T-cell (primary cell): ENCODE data around the gene APOA4. TPM values are rescaled to one million over a fixed set of nuclear protein-coding genes. Genes with fewer than 3 reads are reported as not detected.

Experiments
- ATAC-seq, 4 experiments: fragments of 200-7000 bp in 3 of 4; fragments of 150-1000 bp in 1 of 4; cut with Tn5 transposase; replicated peaks in 1 of 4; 1 replicate in 3 of 4; 2 replicates in 1 of 4; pipeline ENCODE4 v1.10.0; 2021; ENCODE audit warnings: moderate library complexity in 3 of 4, mild to moderate bottlenecking in 2 of 4, moderate number of reproducible peaks in 1 of 4
- CTCF ChIA-PET, 2 donors: fragments of 300-600 bp; sonication (Branson Sonifier 250); formaldehyde crosslinking; loops; one replicate each; lab custom pipeline; 2022; ENCODE audit warnings: antibody characterized with exemption in 2 of 2; lab: Charles Lee
- POLR2A ChIA-PET, 2 donors: fragments of 300-600 bp; sonication (Branson Sonifier 250); formaldehyde crosslinking; loops; one replicate each; lab custom pipeline; 2022; ENCODE audit warnings: antibody characterized with exemption in 2 of 2; lab: Charles Lee
- DNase-seq, 35 experiments: peaks; one replicate each; pipeline versions ENCODE4 v3.0.0 to v3.0.0-alpha.2; 2013 to 2023
- H3K27ac ChIP-seq: one replicate; pipeline ENCODE4 v1.5.1; 2013; ENCODE audit warnings: low read length
- H3K27me3 ChIP-seq, 2 experiments: replicated peaks in 1 of 2; 1 replicate in 1 of 2; 2 replicates in 1 of 2; pipeline versions ENCODE4 v1.6.1 to v1.7.0; 2013; ENCODE audit warnings: low read length in 1 of 2, mixed read lengths in 1 of 2; ENCODE audit not compliant: control insufficient read depth in 2 of 2, insufficient read depth in 2 of 2; ENCODE audit errors: extremely low read depth in 1 of 2
- H3K36me3 ChIP-seq, 2 donors: 1 replicate in 1 of 2; 2 replicates in 1 of 2; pipeline versions ENCODE4 v1.6.1 to v1.7.0; 2013; ENCODE audit warnings: low read length in 1 of 2; ENCODE audit not compliant: control insufficient read depth in 2 of 2, insufficient read depth in 1 of 2; ENCODE audit errors: extremely low read depth in 1 of 2
- H3K4me1 ChIP-seq, 2 experiments: 1 replicate in 1 of 2; 2 replicates in 1 of 2; pipeline versions ENCODE4 v1.6.1 to v1.7.0; 2013; ENCODE audit warnings: low read length in 2 of 2, mixed read lengths in 1 of 2; ENCODE audit not compliant: insufficient read depth in 2 of 2, control insufficient read depth in 1 of 2; ENCODE audit errors: extremely low read depth in 1 of 2
- H3K4me3 ChIP-seq, 2 donors: 1 replicate in 1 of 2; 2 replicates in 1 of 2; pipeline versions ENCODE4 v1.5.1 to v1.7.0; 2013; ENCODE audit warnings: mild to moderate bottlenecking in 2 of 2, low read length in 1 of 2, moderate library complexity in 1 of 2; ENCODE audit not compliant: control insufficient read depth in 1 of 2; ENCODE audit errors: extremely low read depth in 1 of 2
- H3K9me3 ChIP-seq: 2 replicates; pipeline ENCODE4 v1.7.0; 2013
- H3K27ac Mint-ChIP-seq, 2 donors: one replicate each; pipeline ENCODE4 v1.8.0; 2020 to 2021; ENCODE audit warnings: mild to moderate bottlenecking in 2 of 2, mixed read lengths in 2 of 2
- H3K27me3 Mint-ChIP-seq, 2 donors: one replicate each; pipeline ENCODE4 v1.8.0; 2021 to 2022; ENCODE audit warnings: mixed read lengths in 2 of 2
- H3K36me3 Mint-ChIP-seq: one replicate; pipeline ENCODE4 v1.8.0; 2021; ENCODE audit warnings: mixed read lengths
- H3K4me1 Mint-ChIP-seq, 3 donors: one replicate each; pipeline ENCODE4 v1.8.0; 2020 to 2022; ENCODE audit warnings: mixed read lengths in 3 of 3, mild to moderate bottlenecking in 1 of 3
- H3K4me3 Mint-ChIP-seq, 3 donors: one replicate each; pipeline ENCODE4 v1.8.0; 2020 to 2022; ENCODE audit warnings: mild to moderate bottlenecking in 3 of 3, mixed read lengths in 3 of 3, moderate library complexity in 3 of 3
- H3K9me3 Mint-ChIP-seq, 3 donors: one replicate each; pipeline ENCODE4 v1.8.0; 2020 to 2022; ENCODE audit warnings: mixed read lengths in 3 of 3
- WGBS: methylation state at CpG from one replicate; pipeline ENCODE4 v1.1.5; 2013; ENCODE audit warnings: missing lambda C conversion rate; ENCODE audit not compliant: insufficient coverage; 5-methylcytosine and 5-hydroxymethylcytosine counted together
- total RNA-seq, 35 experiments: library from RNA in 6 of 35; stranded (reverse) in 6 of 35; fragments of 120-200 nt in 1 of 35; gene quantifications; one replicate each; pipeline versions ENCODE4 v1.2.1 to v1.2.4 and lab custom pipeline; 2013 to 2026

APOA4 gene
- total RNA-seq, 5 donors from 2014 or later (not counting 1 experiment from before 2014, with no cell fraction given) = not detected

DNA sequence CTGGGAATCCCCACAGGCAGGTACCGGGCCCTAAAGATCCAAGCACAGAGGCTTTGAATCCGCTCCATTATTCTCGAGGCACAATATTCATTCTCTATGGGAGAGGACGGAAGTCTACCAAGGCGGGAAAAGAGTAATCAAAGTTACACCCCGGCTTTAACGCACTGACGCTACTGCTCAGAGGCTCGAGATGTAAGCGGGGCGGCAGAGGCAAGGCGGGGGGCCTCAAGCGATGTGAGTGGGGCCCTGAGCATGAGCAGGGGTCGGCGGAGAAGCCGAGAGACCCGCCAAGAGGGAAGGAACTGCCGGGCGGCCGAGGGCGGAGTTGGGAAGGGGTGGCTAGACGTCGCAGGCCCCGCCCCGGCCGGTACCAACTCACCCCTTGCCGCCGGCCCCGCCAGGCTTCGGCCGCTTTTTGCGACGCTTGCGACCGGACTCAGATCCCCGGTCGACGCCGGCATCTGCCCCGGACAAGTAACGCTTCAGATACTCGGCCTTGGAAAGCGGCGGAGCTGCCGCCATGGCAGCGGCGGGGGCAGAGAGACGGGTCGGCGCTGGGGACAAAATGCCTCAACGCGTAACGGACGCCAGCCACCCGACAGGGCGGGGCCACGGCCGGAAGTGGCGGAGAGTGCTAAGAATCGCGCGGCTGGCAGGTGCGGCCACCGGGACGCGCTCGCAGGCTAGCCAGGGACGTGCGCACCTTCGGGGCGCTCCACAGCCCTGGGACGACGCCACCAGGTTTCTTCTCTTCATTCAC lies 50.5 kb downstream of the APOA4 start, which contains the start of gene BUD13:
Gene BUD13 (minus strand): TSS at position 545 of the 760 bp plus-strand sequence. CDS start 23 bp downstream, at position 522.
- H3K36me3 ChIP-seq = peaks cover 2 to 16% of the 10 kb centered on the region in 2 donors
- H3K36me3 Mint-ChIP-seq = peaks cover 21% of the 10 kb centered on the region
- peaks cover 32 to 39% (median 39%) of the 10 kb centered on the region in 3 donors for H3K4me1 Mint-ChIP-seq
- ChIA-PET CTCF (interaction anchor here in 1 of 2 donors (0.6 to 3.2 kb wide), 3 partner anchors 15 to 63 kb away, joined by 3 to 11 read pairs (median 3); partner anchors contain the start of genes APOA5 and ZPR1), POLR2A (interaction anchor here (1.4 to 1.6 kb wide), 2 partner anchors 11 to 14 kb away, joined by 3 to 11 read pairs; no protein-coding TSS in a partner anchor)
- H3K4me3 ChIP-seq = peak within 1 kb of the TSS; percentile 66 to 99
- no peaks in the 10 kb centered on the region for H3K9me3 Mint-ChIP-seq
- H3K27me3 Mint-ChIP-seq = no peaks in the 10 kb centered on the region
- H3K27ac ChIP-seq = peak within 1 kb of the TSS; percentile 85
- peaks cover 18 to 23% of the 10 kb centered on the region in 2 experiments for H3K4me1 ChIP-seq
- H3K9me3 ChIP-seq = no peaks in the 10 kb centered on the region
- WGBS = under 1% methylated on average over 65 of the region's 73 CpGs
- DNase-seq = peak; percentile 82 to 97 (median 92)
- ATAC-seq = peak; percentile 92 to 95 (median 94)
- H3K4me3 Mint-ChIP-seq = peak within 1 kb of the TSS; percentile 91 to 99 (median 98)
- H3K27ac Mint-ChIP-seq = peak within 1 kb of the TSS; percentile 98 to 99
- no peaks in the 10 kb centered on the region for H3K27me3 ChIP-seq

DNA sequence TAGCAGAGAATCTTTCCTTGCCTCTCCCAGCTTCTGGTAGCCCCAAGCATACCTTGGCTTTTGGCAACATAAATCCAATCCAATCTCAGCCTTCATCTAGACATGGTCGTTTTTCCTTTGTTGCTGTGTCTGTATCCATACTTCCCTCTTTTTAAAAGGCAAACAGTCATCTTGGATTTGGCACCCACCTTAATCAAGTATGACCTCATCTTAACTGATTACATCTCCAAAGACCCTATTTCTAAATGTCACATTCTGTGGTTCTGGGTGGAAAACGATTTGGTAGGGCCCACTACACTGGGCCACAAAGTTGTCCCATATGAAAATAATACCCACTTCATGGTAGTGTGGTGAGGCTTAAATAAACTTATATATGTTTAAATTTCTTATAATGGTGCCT lies 51.2 kb downstream of the APOA4 start:
- ATAC-seq (no peak), DNase-seq (no peak)
- no peaks in the 10 kb centered on the region for H3K9me3 Mint-ChIP-seq
- no peaks in the 10 kb centered on the region for H3K27me3 ChIP-seq
- POLR2A ChIA-PET = interaction anchor here in 1 of 2 donors (0.6 to 1.6 kb wide), 2 partner anchors 12 to 15 kb away, joined by 3 to 11 read pairs; partner anchors contain the start of gene ZPR1
- peaks cover 32 to 39% (median 39%) of the 10 kb centered on the region in 3 donors for H3K4me1 Mint-ChIP-seq
- H3K9me3 ChIP-seq = no peaks in the 10 kb centered on the region
- H3K4me3 ChIP-seq = peak overlapping the region; percentile 66 to 99
- H3K4me3 Mint-ChIP-seq = peak overlapping the region; percentile 91 to 99 (median 98)
- peak overlapping the region; percentile 85 for H3K27ac ChIP-seq
- peaks cover 18% of the 10 kb centered on the region for H3K36me3 Mint-ChIP-seq
- H3K36me3 ChIP-seq = peaks cover 2 to 12% of the 10 kb centered on the region in 2 donors
- no peaks in the 10 kb centered on the region for H3K27me3 Mint-ChIP-seq
- peak overlapping the region; percentile 98 to 99 for H3K27ac Mint-ChIP-seq
- 9% methylated on average over 1 of the region's 2 CpGs for WGBS
- peaks cover 18 to 23% of the 10 kb centered on the region in 2 experiments for H3K4me1 ChIP-seq
- CTCF ChIA-PET = interaction anchor here in 1 of 2 donors (0.6 to 3.2 kb wide), 4 partner anchors 16 to 359 kb away, joined by 3 to 11 read pairs (median 3); partner anchors contain the start of genes APOA5 and ZPR1

Other genes with a start within 250 kb of the APOA4 start
- gene BUD13, start 50.3 kb downstream of the APOA4 start, total RNA-seq = 10 to 100 TPM in 4 of 5 donors, 1 to 10 TPM in 1; 9.8 to 23.0 (median 20.5) TPM
- 100 to 1,000 TPM in 2 of 5 donors, 10 to 100 TPM in 3; 57.8 to 113 (median 62.2) TPM for gene ZPR1, start 35.3 kb downstream of the APOA4 start, total RNA-seq
- gene APOA5, start 31.4 kb downstream of the APOA4 start, total RNA-seq = under 1 TPM in 2 of 5 donors, not detected in 3; 0.19 to 0.85 TPM
- 1 to 10 TPM in 3 of 5 donors, not detected in 2; 3.3 to 4.1 (median 3.7) TPM for gene APOC3, start 6.6 kb upstream of the APOA4 start, total RNA-seq
- 1 to 10 TPM in 4 of 5 donors, not detected in 1; 1.1 to 5.4 (median 4.2) TPM for gene APOA1, start 14.3 kb upstream of the APOA4 start, total RNA-seq